Epithelial cell of esophagus (primary cell): ENCODE results near the gene SLC15A1.
"Not testable (repeated sequence)": the region's sequence is repeated elsewhere in the genome, so short reads cannot be mapped to it uniquely, and the experiment has no call there.

Experiments
- DNase-seq: peaks from one replicate; pipeline ENCODE4 v3.0.0; 2010; ENCODE audit warnings: low read depth
- H3K4me3 ChIP-seq: 2 replicates; pipeline ENCODE4 v1.5.1; 2011; ENCODE audit warnings: mild to moderate bottlenecking, low read length, control low read depth
- TF ChIP-seq, protein P1 (sequence below): IDR thresholded peaks from 2 replicates; pipeline ENCODE4 v1.5.1; 2011; ENCODE audit warnings: low read depth, mild to moderate bottlenecking, low read length, control low read depth, inconsistent platforms; ENCODE audit not compliant: insufficient read depth; ENCODE audit errors: missing control alignments

Gene SLC15A1

DNA sequence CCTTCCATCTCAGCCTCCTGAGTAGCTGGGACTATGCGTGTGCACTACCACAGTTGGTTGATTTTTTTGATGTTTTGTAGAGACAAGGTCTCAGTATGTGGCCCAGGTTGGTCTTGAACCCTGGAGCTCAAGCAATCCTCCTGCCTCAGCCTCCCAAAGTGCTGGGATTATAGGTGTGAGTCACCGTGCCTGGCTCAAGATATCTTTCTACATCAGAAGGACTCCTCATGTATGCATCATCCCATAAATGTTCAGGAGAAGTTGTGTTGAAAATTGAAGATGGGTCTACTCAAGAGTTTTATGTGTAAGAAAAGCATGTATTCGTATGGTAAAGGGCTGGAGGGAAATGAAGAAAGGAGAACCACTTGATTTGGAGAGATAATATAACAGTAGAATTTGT lies 103.8 kb downstream of the SLC15A1 start:
- TF ChIP-seq, protein P1, sequence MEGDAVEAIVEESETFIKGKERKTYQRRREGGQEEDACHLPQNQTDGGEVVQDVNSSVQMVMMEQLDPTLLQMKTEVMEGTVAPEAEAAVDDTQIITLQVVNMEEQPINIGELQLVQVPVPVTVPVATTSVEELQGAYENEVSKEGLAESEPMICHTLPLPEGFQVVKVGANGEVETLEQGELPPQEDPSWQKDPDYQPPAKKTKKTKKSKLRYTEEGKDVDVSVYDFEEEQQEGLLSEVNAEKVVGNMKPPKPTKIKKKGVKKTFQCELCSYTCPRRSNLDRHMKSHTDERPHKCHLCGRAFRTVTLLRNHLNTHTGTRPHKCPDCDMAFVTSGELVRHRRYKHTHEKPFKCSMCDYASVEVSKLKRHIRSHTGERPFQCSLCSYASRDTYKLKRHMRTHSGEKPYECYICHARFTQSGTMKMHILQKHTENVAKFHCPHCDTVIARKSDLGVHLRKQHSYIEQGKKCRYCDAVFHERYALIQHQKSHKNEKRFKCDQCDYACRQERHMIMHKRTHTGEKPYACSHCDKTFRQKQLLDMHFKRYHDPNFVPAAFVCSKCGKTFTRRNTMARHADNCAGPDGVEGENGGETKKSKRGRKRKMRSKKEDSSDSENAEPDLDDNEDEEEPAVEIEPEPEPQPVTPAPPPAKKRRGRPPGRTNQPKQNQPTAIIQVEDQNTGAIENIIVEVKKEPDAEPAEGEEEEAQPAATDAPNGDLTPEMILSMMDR = no peak
- no peak overlapping the region for H3K4me3 ChIP-seq
- no peak for DNase-seq

GRCh38 chr13:98648141-98648540 lies 104.3 kb downstream of the SLC15A1 start:
- TF ChIP-seq, protein P1 = no peak
- no peak overlapping the region for H3K4me3 ChIP-seq
- no peak for DNase-seq

GRCh38 chr13:98647121-98647520 lies 105.4 kb downstream of the SLC15A1 start:
- DNase-seq = no peak
- TF ChIP-seq, protein P1 = no peak
- no peak overlapping the region for H3K4me3 ChIP-seq

DNA sequence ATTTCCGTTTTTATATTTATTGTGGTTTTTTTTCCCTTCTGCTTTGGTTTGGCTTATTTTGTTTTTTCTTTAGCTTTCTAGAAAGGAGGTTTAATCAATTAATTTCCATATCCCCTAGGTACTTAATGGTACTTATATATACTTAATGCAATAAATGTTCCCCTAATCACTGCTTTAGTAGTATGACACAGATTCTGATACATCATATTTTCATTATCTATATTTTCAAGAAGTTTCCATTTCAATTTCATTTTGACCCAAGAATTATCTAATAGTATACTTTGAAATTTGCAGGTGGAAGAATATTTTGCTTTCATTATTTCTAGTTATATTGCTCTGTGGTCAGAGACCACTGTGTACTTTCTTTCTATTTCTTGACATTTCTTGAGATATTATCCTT lies 109.0 kb downstream of the SLC15A1 start:
- no peak for DNase-seq
- TF ChIP-seq, protein P1 = no peak
- no peak overlapping the region for H3K4me3 ChIP-seq

DNA sequence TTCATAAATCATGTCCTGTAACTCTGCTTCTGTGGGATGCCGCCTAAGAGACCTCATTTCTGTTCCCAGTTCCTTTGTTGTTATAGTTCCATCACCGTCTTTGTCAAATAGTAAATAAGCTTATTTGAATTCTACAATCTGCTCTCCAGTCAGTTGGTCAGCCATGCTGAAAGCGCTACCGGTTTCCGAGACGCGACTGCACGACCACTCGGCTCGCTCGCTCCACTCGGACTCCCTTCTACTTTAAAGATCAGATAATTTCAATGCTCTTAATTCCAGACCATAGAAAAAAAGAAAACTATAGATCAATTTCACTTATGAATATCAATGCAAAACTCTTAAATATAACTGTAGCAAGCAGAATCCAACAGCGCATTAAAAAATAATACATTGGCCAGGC lies 111.4 kb downstream of the SLC15A1 start:
- no peak for DNase-seq
- TF ChIP-seq, protein P1 = no peak
- no peak overlapping the region for H3K4me3 ChIP-seq

GRCh38 chr13:98639785-98640184 lies 112.7 kb downstream of the SLC15A1 start:
- H3K4me3 ChIP-seq, DNase-seq: not testable (repeated sequence)

DNA sequence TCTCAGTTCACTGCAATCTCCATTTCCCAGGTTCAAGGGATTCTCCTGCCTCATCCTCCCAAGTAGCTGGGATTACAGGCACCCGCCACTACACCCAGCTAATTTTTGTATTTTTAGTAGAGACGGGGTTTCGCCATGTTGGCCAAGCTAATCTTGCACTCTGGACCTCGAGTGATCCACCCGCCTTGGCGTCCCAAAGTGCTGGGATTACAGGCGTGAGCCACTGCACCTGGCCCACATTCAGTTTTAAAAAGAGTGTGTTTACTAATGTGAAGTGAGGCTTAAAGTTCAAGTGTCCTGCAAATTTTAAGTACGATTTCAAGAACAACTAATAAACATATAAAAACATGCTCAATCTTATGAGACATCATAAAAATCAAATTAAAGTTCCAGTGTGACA lies 114.1 kb downstream of the SLC15A1 start:
- H3K4me3 ChIP-seq, DNase-seq: not testable (repeated sequence)
